Measurements from ENCODE around the gene SMOC2.

DNA sequence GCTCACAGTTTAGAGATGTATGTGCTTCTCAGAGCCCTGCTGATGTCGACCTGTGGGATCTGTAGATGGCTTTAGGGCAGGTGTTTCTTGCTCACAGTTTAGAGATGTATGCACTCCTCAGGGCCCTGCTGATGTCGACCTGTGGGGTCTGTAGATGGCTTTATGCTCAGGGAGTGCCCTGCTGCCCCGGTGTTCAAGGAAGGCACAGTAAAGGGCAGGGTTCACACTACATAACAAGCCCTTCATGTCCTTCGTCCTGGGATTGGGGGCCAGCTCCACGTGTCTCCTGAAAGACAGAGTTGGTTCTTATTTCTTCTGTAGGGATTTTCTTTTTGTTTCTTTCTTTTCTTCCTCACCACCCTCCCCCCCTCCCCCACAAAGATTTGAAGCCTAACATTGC, 91.1 kb downstream of the SMOC2 start:
- TF ChIP-seq, protein P1, sequence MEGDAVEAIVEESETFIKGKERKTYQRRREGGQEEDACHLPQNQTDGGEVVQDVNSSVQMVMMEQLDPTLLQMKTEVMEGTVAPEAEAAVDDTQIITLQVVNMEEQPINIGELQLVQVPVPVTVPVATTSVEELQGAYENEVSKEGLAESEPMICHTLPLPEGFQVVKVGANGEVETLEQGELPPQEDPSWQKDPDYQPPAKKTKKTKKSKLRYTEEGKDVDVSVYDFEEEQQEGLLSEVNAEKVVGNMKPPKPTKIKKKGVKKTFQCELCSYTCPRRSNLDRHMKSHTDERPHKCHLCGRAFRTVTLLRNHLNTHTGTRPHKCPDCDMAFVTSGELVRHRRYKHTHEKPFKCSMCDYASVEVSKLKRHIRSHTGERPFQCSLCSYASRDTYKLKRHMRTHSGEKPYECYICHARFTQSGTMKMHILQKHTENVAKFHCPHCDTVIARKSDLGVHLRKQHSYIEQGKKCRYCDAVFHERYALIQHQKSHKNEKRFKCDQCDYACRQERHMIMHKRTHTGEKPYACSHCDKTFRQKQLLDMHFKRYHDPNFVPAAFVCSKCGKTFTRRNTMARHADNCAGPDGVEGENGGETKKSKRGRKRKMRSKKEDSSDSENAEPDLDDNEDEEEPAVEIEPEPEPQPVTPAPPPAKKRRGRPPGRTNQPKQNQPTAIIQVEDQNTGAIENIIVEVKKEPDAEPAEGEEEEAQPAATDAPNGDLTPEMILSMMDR (IDR thresholded peaks at IDR 0.05): no peak
- TF ChIP-seq POLR2AphosphoS5 (IDR thresholded peaks at IDR 0.05) (no peak), POLR2A (IDR thresholded peaks at IDR 0.05; ENCODE audit: low read depth) (no peak), EP300 (IDR thresholded peaks at IDR 0.05) (no peak)
